Type B pancreatic cell (in vitro differentiated cells): ENCODE data around the gene NTRK3. TPM values are rescaled to one million over a fixed set of nuclear protein-coding genes. Genes with fewer than 3 reads are reported as not detected.

Experiments
- DNase-seq: peaks from one replicate; pipeline ENCODE4 v3.0.0; 2021; ENCODE audit warnings: mixed read lengths; ENCODE audit not compliant: unreplicated experiment; ENCODE audit errors: extremely low spot score
- H3K27ac Mint-ChIP-seq: 2 replicates; pipeline ENCODE4 v1.8.0; 2021; ENCODE audit warnings: mild to moderate bottlenecking, mixed read lengths
- H3K27me3 Mint-ChIP-seq: 2 replicates; pipeline ENCODE4 v1.8.0; 2021; ENCODE audit warnings: mixed read lengths
- H3K36me3 Mint-ChIP-seq: 2 replicates; pipeline ENCODE4 v1.8.0; 2021; ENCODE audit warnings: mixed read lengths
- H3K4me1 Mint-ChIP-seq: one replicate; pipeline ENCODE4 v1.8.0; 2021; ENCODE audit warnings: mixed read lengths; ENCODE audit not compliant: unreplicated experiment
- H3K4me3 Mint-ChIP-seq: 2 replicates; pipeline ENCODE4 v1.8.0; 2021; ENCODE audit warnings: mild to moderate bottlenecking, mixed read lengths
- H3K9me3 Mint-ChIP-seq: 2 replicates; pipeline ENCODE4 v1.8.0; 2021; ENCODE audit warnings: mixed read lengths
- CTCF ChIP-seq: fragments of 200-600 bp; sonication (generic); conservative IDR thresholded peaks from 2 replicates; pipeline ENCODE4 v1.5.0; 2021; ENCODE audit warnings: antibody characterized with exemption, mild to moderate bottlenecking
- total RNA-seq: library from RNA; stranded (reverse); gene quantifications from 2 replicates; pipeline ENCODE4 v1.2.1, GENCODE V29; 2021; ENCODE audit warnings: low replicate concordance

The NTRK3 gene
- total RNA-seq, 1 donor from 2014 or later = 16.9 TPM

- peaks cover 64% of the 10 kb centered on the region for H3K27me3 Mint-ChIP-seq
Observed at GRCh38 chr15:87829332-87830050, 427.0 kb downstream of the NTRK3 start.

DNA sequence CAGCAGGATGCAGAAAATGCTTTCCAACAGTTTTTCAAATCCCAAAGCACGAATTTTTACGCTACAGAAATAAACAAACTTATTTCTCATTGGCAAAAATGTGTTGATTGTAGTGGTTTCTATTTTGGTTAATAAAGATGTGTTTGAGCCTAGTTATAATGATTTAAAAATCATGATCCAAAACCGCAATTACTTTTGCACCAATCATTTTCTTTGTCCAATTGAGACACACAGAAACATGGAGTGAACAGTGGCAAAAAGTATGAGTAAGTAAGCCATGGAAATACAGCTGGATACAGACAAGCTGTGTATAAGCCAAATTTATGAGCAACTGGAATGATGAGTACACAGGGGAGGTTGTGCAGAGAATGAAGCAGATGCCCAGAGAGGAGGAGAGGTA is 427.9 kb downstream of the NTRK3 start:
- H3K9me3 Mint-ChIP-seq = no peaks in the 10 kb centered on the region
- TF ChIP-seq CTCF = no peak
- H3K36me3 Mint-ChIP-seq = no peaks in the 10 kb centered on the region
- H3K4me1 Mint-ChIP-seq = no peaks in the 10 kb centered on the region
- no peak for DNase-seq
- H3K27ac Mint-ChIP-seq = no peak overlapping the region
- H3K27me3 Mint-ChIP-seq = peaks cover 62% of the 10 kb centered on the region
- H3K4me3 Mint-ChIP-seq = no peak overlapping the region

More at GRCh38 chr15:87829332-87830050, 427.0 kb downstream of the NTRK3 start:
- Mint-ChIP-seq H3K9me3 (no peaks in the 10 kb centered on the region), H3K36me3 (no peaks in the 10 kb centered on the region), H3K4me3 (no peak overlapping the region), H3K27ac (no peak overlapping the region), H3K4me1 (no peaks in the 10 kb centered on the region)
- no peak for TF ChIP-seq CTCF
- no peak for DNase-seq

DNA sequence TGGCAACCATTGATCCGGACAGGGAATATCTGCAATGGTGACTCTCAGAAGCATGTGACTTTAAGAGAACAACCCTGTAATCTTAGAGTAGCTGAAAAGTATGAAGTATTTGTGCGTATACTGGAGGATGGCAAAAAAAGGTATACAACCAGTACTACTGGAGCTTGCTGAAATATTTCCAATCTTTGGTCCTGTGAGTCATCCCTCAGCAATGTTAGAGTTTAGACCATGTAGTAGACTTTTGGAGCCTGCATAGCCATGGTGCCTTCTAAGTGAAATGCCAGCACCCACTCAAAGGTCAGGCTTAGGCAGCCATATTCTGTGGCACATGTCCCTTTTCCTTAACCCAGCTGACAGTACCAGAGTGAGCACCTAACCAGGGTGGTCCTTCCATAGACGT is 429.4 kb downstream of the NTRK3 start:
- DNase-seq = no peak
- Mint-ChIP-seq H3K36me3 (no peaks in the 10 kb centered on the region), H3K4me1 (no peaks in the 10 kb centered on the region), H3K4me3 (no peak overlapping the region), H3K27ac (no peak overlapping the region), H3K9me3 (no peaks in the 10 kb centered on the region), H3K27me3 (peaks cover 60% of the 10 kb centered on the region)
- TF ChIP-seq CTCF = no peak

GRCh38 chr15:87826119-87826747 is 430.3 kb downstream of the NTRK3 start:
- TF ChIP-seq CTCF = no peak
- H3K4me3 Mint-ChIP-seq = no peak overlapping the region
- no peak for DNase-seq
- peaks cover 58% of the 10 kb centered on the region for H3K27me3 Mint-ChIP-seq
- no peak overlapping the region for H3K27ac Mint-ChIP-seq
- H3K4me1 Mint-ChIP-seq = no peaks in the 10 kb centered on the region
- H3K36me3 Mint-ChIP-seq = no peaks in the 10 kb centered on the region
- no peaks in the 10 kb centered on the region for H3K9me3 Mint-ChIP-seq

DNA sequence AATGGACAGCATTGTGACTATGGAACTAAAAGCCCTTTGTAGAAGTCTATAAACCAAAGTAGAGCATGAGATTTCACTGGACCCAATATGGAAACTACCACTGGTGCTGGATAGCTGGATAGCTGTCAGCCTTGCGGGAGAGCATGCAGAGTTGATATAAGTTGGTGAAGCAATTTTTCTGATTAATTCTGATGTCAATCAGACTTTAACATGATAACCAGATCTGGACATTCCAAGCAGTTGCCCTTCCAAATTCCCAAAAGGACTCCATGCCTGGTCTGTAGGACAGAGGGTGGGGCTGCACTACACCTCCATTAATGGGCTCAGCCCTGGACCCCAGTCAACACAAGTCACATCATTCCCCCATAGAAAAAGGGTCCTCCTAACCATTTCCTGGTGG is 437.8 kb downstream of the NTRK3 start:
- H3K27ac Mint-ChIP-seq = no peak overlapping the region
- no peaks in the 10 kb centered on the region for H3K4me1 Mint-ChIP-seq
- H3K9me3 Mint-ChIP-seq = peaks cover 6% of the 10 kb centered on the region
- H3K4me3 Mint-ChIP-seq = no peak overlapping the region
- H3K27me3 Mint-ChIP-seq = peaks cover 46% of the 10 kb centered on the region
- H3K36me3 Mint-ChIP-seq = no peaks in the 10 kb centered on the region
- no peak for TF ChIP-seq CTCF
- no peak for DNase-seq
